ENCODE results near the gene ST6GALNAC3.
"Not testable (repeated sequence)": the region's sequence is repeated elsewhere in the genome, so short reads cannot be mapped to it uniquely, and the experiment has no call there.

The ST6GALNAC3 gene

DNA sequence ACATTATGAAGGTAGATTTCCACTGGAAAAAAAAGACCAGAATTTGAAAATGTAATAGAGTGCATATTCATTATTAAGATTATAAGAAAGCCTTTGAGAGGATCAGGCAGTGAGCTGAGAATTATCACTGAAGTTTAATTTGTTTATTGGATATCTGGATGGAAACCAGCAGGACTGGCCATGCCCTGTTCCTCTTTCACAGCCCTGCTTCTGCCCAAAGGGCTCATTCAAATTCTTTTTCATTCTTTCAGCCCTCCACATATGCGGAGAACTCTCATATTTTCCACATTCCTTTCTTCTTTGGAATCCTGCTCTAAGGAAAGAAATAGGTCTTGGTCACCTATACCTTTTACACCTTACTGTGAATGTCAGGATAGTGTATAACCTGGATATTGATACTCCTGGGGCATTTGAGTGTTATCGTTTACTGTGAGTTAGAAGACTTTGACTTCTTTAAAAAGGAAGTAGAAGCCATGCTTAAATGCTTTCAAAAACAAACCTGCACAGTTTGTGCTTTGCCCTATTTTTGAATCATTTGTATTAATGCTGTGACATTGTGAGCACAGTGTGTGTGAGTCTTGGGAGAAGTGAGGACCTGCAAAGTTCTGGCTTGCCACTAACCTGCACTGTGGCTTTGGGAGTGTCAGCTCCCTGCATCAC is 35.5 kb downstream of the ST6GALNAC3 start:
- no peak for DNase-seq

DNA sequence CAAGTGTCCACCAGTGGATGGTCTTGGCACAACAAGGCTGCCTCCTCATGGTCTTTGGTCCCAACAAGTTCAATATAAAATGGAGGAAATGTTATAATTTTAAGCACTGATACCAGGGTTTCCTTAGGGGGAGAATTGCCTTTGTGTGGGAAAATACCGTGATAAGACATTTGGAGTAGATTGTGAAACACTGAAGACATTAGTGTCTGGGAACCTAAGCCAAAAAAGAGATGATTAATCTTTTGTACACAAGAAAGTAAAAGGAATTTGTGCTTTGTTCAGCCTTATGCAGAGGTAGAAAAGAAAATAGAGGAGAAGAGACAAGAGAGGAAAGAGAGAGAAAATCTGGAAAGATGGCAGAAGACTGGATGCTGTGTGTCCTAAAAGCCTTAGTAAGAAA is 36.1 kb downstream of the ST6GALNAC3 start:
- DNase-seq = no peak

DNA sequence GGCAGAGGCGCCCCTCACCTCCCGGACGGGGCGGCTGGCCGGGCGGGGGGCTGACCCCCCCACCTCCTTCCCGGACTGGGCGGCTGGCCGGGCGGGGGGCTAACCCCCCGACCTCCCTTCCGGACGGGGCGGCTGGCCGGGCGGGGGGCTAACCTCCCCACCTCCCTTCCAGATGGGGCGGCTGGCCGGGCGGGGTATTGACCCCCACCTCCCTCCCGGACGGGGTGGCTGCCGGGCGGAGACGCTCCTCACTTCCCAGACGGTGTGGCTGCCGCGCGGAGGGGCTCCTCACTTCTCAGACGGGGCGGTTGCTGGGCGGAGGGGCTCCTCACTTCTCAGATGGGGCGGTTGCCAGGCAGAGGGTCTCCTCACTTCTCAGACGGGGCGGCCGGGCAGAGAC is 37.8 kb downstream of the ST6GALNAC3 start:
- DNase-seq = not testable (repeated sequence)

DNA sequence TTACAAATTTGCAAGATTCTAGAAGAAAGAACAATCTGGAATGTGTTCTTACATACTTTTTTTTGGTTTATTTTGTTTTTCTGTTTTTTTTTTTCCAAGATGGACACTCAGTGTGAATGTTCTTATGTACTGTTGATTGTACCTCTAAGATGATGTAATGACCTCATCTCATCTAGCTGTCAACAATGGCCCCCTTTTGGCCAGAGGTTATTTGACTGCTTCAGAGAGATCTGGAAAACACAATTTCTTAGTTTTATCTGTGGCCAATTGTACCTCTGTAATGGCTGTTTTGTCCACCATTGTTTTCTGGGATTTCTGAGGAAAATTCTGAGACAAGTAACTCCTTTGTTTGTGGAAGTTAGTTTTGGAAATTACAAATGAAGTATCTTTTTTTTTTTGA is 38.9 kb downstream of the ST6GALNAC3 start:
- no peak for DNase-seq

DNA sequence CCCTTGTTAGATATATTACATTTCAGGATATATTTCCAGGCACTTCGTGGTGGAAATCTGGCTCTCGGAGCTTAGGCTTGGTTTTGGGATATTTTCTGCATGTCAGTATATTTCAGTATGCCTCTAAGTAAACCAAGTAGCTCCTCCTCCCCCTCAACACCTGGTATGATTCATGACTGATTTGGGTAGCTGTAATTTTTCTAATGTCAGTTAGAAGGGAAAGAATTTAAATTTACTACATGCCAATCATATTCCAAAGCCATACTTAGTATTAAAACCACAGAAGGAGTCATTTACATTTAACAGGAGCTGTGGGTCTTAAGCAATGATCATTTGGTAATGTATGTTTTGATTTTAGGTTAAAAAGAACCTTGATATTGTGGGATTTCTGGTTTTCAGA is 40.6 kb downstream of the ST6GALNAC3 start:
- no peak for DNase-seq

DNA sequence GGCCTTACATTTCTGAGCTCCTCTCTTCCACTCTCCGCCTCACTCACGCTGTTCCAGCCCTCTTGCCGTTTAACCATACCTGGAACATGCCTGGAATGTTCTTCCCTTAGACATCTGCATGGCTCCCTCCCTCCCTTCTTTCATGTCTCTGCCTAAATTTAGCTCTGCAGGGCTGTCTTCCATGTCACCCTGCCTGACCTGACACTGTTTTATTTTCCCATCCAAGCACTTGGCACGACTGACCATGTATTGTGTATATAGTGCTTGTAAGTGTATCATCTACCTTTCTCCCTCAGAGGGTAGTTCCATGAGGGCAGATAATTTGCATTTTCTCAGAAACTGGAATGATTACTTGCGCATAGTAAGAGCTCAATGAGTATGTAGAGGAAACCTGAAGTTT is 47.3 kb downstream of the ST6GALNAC3 start:
- DNase-seq = no peak

DNA sequence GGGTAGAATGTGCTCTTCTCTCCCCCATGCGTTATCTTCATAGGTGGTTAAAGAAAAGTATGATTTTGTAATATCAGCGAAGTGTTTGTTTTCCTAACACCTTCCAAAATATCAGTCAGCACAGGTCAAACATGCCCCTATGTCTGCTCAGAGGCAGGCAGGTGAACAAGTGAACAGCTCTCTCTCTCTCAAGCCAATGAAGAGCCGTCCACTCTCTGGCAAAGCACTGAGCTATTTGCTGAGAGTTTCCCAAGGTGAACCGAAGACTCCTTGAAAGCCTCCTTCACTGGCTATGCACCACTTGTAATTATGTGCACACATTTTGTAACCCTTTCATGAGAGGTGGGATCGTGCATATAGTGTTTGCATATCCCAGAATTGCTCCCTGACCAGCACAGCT is 47.7 kb downstream of the ST6GALNAC3 start:
- DNase-seq = no peak

DNA sequence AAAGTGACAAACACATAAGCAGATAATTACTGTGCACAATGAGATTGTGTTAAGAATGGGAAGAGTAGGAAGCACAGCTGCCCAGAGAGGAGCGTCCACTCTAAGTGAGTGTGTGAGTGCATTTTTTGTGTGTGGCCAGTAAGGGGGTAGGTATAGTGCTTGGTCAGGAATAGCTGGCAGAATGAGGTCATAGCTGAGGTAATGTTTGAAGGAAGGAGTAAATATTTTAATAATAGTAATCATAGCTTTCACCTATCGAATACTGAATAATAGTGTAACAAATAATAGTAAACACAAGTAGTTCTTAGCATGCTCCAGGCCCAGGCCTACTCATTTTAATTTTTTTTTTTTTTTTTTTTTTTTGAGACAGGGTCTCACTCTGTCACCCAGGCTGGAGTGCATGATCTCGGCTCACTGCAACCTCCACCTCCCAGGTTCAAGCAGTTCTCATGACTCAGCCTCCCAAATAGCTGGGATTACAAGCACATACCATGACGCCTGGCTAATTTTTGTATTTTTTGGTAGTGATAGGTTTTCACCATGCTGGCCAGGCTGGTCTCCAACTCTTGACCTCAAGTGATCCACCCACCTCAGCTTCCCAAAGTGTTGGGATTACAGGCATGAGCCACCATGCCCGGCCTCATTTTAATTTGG is 49.0 kb downstream of the ST6GALNAC3 start:
- DNase-seq = not testable (repeated sequence)

DNA sequence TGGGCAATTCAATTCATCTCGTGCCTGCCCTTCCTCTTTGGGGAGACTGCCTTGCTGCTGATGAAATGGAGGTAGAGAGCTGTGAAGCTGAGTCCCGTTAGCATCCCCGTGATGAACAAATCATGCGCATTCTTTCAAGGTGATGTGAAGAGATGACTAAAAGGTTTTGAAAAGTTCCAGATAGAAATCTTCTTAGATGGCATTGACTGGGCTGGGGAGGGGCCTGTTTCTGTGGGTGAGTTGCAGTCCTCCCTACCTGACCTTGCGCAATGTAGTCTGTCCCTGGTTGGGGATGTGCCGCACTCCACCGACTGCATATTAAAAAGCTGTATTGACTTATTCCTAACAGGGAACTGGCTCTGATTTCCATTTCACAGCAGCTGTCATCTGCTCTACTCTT is 49.6 kb downstream of the ST6GALNAC3 start:
- DNase-seq = no peak

DNA sequence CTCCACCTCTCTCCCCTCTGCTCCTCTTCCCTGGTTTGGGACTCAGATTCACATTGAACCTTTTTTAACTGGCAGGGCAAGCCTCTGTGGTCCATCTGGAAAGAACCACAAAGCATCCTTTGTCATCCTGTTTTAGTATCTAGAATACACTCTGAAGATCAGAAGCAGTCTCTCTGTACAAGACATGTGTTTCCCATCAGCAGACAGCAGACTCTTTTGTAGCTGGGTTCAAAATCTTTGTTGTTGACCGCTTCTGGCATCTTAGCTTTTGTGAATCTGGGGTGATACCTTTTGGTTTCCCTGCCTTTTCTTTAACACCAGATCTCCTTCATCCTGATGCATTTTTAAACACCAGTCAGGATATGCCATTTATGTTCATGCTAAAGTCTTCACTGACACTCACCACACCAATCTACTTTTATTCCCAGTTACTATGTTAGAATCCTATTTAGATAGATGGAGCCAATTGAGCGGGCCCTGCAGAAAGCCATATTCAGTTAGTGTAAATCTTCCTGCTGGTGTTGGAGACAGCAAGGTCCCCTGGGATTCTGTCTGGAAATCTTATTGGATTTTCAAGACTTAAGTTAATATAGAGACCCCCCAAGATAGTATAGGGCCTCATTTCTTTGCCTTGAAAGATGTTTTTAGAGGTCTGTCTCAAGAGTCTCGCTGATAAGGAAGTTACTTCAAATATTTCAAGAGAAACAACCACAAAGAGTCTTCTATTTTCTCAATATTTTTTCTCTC is 51.1 kb downstream of the ST6GALNAC3 start:
- no peak for DNase-seq

DNA sequence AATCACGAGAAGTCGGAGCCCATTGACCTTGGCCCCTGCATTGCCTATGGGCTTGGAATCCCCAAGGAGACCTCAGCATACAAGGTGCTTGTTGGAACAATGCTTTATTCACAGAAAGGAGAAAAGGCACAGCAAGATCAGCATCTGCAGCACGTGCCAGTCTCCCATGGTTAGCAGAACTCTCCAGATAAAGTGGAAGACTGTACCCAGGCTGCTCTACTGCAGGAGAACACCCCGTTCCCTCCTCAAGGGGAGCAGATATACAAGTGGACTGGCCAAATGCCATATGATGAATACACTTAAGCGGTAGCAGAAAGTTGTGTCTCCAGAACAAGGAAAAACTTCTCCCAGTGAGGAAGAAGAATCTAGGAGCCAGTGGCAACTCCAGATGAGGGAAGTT is 53.5 kb downstream of the ST6GALNAC3 start:
- DNase-seq = no peak

DNA sequence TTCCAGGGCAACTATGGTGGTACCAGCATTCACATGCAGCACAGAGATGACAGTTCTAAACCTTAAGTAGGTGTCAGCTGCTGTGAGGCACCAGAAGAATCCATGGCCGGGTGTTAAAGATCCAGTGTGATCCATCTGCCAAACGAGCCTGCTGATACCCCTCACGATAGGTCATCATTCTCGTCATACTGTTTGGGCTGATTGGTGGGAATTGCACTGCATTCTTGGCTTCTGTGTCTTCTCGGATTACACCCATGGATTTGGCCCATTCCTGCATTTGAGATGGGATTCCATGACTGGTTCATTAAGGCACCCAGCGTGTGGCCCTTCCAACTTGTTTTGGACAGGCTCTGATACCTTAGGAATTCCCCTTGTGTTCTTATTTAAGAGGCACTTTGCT is 55.2 kb downstream of the ST6GALNAC3 start:
- no peak for DNase-seq

DNA sequence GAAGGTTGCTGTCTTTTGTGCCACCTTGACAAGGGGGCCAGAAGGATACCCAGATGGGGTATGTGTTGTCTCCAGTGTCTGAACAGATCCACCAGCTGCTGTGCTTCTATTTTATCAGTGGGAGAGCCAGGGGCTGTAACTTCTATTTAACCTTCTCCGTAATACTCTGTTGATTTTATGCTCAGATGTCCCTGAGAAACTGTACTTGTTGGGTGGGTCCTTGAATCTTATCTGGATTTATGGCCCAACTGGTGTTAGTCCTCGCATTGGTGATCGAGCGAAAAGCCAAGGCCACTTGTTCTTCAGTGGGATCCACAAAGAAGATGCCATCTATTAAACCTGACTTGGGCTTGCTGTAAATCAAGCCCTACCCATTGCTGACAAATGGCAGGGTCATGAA is 56.4 kb downstream of the ST6GALNAC3 start:
- DNase-seq = no peak

DNA sequence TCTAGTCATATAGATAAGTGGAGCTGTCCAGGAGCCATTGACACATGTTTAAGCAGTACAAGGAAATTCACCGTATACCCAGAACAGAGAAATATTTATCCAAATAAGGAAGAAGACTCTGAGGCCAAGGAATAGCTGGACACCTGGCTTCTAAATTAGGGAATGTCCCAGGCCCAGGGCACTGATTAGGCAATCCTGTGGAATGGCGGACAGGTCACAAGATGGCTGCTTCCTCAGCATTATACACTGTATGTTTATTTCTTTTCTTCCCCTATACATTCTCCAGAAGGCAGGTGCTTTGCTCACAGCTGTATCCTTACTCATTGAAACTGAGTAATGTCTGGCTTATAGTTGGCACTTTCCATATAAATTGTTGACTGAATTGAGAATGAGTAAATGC is 59.4 kb downstream of the ST6GALNAC3 start:
- DNase-seq = no peak

DNA sequence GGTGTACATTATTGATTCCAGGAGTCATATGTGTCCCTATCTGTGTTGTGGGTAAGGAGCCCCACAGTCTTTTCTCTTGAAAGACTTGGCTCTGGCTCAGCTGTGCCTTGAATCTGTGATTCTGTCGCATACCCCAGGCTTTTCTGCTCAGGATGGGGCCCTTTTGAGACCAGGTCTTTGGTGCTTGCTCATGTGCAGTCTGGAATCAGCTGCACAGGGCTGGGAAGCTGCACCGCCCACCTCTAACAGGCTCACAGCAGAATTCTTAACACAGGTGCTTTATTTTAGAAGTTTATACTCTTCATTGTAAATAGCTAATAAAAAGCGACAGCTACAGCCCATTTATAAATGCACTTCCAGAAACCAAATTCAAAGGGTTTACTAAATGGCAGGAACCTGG is 61.3 kb downstream of the ST6GALNAC3 start:
- DNase-seq = no peak

DNA sequence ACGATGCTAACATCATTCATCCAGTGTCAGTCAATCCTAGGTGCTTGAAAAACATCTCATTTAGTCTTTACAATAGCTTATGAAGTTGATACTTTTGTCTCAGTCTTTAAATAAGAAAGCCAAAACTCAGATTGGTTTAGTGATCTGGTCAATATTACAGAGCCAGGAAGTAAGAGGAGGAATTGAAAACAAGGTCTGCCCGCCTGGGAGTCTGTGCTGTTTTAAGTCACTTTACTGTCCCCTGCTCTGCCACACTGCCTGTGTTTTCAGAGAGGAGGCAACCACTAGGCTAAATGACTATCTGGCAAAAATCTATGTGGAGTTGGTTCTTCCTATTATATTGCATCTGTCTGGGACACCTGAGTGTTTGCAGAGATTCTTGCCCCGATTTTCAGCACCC is 62.3 kb downstream of the ST6GALNAC3 start:
- DNase-seq = no peak

DNA sequence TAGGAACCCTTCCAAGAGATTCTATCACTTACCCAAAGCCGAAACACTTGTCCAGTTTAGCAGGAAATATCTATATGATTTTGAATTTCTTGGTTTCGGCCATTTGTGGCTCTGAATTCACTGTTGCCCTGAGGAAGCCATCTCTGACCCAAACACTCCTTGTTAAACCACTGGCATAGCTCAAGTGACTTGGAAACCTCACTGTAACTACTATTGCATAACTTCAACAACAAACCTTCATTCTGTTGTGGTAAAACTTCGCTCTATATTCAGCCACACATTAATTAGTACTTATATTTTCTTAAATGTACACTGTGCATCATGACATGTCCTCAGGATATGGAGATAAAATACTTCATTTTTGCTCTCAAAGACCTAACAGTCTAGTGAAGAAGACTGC is 63.2 kb downstream of the ST6GALNAC3 start:
- DNase-seq = no peak

DNA sequence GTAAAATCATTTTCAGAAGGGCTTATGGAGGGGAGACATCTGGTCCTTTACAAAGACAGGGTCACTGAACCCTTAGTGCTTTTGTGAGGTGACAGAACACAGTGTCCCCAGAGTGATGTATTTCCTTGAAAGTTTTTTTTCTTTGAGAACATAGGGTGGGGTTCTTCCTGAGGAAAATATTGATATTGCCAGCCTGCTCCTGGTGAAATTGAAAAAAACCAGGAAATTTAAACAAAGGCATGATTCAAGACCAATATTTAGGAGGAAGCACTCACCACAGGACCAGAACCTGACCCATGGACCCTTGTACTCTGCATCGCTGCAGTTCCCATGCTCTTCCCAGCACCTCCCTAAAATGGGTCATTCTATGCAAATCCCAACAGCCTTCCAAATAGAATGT is 63.7 kb downstream of the ST6GALNAC3 start:
- DNase-seq = no peak

DNA sequence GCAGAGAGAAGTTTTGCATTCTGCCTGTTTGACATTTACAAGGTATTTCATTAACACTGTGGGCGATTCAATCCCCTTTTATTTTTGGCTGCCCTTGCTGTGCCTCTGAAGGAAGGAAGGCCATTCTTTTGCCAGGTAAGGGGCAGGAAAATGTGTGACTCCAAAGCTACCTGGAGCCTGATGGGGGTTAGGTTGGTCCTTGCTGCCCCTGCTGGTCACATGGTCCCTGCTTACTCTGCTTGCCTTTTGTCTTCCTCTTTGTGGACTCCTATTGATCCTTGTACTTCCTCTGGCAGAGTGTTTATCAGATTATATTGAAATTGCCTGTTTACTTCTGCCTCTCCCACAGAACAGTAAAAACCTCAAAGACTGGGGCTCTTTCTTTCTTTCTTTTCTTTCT is 65.7 kb downstream of the ST6GALNAC3 start:
- DNase-seq = no peak

DNA sequence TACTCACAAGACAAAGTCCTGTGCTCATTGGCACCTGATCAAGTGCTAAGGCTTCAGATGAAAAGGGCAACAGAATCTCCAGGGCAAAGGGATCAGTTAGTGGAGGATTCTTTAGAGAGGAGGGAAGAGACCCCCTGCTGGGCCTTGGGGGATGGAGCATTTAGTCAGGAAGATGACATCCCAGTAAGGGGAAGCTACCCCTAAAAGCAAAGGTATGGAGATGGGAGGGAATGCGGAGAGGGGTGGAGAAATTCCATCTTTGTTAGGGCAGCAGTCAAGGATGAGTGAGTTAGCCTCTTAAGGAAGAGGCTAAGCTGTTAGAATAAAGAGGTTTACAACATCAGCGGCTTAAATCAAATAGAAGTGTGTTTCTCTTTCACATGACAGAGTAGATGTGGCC is 67.4 kb downstream of the ST6GALNAC3 start:
- no peak for DNase-seq

DNA sequence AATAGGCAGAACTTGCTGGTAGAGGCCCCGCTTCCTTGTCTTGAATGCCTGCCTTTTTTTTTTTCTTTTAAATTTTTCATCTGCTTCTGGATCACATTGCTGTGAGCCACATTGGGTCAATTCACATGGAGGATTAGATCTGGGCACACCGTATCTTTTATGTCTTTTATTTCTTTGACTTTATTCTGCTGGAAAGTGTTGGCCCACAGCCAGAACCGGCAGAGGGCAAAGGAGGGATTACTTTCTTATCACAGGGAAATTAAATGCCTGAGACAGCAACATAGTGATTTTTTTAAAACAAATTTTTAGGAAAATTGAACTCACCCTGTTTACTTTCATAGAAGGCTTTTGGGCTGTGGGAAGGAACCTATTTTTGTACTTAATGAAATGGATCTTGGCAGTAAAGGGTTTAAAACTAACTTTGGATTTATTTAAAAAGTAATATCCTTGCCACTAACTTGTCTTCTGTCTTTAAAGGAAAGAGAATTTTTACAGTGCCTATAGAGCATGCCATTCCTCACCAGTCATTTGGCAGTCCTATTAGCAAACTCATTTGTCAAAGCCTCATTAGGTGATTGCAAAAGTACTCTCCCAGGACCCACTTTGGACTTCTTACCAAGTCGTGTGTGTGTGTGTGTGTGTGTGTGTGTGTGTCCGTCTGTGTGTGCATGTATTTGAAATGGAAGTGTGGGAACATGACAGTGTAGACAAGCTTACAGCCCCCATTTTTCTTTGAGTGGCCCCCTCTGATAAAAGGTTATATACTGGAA is 68.4 kb downstream of the ST6GALNAC3 start:
- DNase-seq = no peak

DNA sequence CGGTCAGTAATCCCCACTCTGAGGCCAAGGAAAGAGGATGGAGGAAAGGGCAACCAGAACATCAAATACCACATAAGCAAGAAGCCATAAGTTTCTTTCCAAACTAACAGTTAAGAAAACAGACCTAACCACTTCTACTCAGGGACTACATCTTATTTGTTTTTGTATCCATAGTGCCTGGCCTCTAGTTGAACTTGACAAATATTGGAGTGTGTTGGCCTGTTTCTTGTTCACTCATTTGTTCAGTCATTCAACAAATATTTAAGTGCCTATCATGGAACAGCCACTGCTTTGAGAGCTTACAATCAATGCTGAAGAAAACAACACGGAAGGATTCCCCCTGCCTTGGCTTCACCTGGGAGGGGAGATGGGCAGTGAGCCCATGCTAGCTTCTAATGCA is 69.7 kb downstream of the ST6GALNAC3 start:
- no peak for DNase-seq

DNA sequence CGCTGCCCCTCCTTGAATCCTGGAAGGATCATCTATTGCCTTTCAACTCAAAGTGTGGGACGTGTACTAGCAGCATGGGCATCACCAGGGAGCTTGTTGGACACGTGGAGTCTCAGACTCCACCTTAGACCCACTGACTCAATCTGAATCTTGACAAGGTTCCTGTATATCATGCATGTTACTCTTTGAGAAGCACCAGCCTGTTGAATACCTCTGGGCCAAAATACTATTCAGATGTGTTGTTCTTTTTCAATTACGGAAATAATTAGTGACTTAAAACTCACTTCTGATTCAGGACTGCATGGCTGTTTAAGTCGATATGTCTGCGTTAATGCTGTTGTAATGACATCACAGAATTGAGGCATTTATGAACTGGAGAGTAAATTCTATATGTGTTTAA is 70.8 kb downstream of the ST6GALNAC3 start:
- no peak for DNase-seq

DNA sequence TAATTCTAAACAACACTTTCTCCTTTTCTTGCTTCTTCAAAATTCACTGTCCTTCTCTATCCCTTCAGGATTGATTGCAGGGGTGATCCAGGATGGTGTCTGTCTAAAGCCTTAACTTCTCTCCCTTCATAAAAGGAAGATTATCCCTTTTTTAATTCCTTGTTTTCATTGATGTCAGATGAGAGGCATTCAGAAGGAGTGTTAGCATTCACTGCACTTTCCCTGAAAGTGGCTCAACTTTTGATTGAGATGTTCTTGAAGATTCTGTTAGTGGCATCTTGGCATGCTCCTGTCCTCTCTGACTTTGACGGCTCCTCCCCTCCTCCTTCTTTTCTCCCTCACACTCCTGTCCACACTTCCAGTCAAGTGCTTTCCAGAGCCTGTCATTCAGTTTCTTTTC is 71.6 kb downstream of the ST6GALNAC3 start:
- no peak for DNase-seq
